Measurements from ENCODE around the gene TRHDE.

TRHDE gene

DNA sequence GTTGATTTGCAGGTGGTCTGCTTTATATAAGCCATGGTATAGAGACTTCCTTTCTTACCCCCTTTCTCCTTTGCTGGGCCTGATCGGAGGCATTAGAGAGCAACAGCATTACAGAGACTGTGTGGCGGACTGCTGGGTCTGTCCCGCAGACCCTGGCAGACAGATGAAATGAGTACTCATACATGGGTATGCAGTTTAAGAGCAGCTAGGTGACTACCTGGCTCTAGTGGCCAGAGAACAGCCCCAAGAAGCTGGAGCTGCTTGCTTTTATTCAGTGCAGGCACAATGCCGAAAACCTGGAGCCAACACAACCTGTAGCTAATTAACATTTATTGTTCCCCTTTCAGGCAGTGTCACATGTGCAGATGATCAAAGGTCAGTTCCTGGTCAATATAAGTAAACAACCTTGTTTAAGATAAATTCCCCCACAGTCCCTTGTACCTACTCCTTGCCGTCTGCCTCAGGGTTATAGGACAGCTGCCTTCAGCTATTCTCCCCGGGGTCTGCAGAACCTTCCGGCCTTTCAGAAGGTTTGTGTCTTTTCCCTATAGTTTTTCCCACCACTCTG is 160.0 kb downstream of the TRHDE start:
- DNase-seq (ENCODE audit: low read depth in 1 of 2, low spot score in 1 of 2): no peak

DNA sequence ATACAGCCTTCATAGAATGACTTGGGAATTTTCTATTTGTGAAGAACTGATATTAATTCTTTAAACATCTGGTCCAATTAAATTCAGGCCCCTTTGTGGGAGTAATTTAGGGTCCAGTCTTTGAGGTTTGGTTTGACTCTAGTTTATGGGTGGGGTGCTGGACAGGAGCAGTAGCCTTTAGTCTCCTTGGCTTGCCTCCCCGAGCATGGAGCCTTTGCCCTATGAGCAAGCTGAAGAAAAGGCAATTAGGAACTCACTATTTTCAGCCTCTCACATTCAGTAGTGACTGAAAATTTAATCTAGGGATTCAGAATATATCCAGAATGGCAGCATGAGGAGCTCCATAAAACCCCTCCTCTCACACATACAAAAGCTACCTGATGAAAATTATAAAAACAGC is 161.1 kb downstream of the TRHDE start:
- DNase-seq (ENCODE audit: low read depth in 1 of 2, low spot score in 1 of 2): no peak

DNA sequence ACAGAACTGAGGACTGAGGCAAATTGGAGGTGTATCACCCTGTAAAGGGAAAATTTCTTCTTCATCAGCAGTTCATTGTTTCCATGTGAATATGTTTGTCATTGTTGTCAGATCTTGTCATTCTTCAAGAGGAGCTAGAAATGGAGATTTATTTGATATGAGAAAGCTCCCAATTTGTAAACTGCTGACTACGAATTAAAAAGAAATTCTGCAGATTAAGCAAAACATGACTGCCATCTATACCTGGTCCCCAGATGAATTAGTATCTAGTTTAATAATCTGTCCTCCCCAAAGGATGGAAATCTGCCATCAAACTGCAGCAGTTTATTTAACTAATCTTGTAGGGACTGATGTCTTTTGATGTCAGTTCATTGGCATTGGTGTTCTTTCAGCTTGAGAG is 162.8 kb downstream of the TRHDE start:
- DNase-seq (ENCODE audit: low read depth in 1 of 2, low spot score in 1 of 2): no peak

DNA sequence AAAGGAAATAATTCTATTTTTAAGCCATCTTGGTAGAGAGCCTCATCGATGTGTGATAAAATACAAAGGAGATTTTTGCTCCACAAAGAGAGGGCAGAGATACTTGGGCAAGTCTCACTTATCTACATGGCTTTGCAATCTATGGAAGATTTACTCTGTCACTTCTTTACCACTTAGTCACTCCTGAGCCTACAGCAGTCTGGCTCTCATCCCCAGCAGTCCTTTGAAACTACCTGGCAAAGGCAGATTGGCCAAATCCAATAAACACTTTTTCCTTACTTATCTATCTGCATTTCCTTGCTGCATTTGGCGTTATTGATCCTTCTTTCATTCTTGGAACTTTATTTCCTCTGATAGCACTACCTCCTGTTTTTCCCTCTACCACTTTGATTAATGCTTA is 170.0 kb downstream of the TRHDE start:
- no peak for DNase-seq (ENCODE audit: low read depth in 1 of 2, low spot score in 1 of 2)

DNA sequence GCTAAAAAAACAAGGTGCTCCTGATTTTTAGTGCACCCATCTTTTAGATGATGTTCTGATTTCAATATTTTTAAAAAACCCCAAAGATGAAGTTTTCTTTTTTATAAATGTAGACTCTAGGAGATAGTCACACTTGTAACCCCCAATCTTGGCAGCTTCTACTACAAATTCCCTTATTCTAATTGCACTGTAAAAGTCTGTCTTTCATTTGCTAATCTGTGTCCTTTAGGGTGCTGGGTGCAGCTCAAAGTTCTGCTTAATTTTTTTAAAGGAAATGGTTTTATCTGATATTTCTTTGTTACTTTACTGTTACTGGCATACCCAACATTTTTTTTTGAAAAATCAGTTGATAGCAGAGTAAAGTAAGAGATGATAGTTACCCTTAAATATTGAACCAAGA is 172.0 kb downstream of the TRHDE start:
- no peak for DNase-seq (ENCODE audit: low read depth in 1 of 2, low spot score in 1 of 2)

DNA sequence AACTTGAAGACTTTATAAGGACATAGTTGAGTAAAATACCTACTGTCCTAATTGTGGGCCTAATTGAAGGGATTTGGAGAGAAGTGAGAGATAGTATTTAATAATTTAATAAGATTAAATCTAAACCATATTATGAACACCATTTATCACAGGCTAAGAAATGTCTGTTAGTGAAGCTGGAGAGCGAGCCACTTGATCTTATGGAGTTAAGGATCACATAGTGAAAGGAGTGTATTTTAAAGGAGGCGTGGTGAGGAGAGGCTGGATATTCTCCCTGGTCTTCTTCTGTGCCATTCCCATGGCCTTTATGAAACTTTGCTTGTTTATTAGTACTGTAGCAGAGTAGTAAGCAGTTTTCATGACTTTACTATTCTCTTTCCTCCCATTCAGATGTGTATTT is 172.4 kb downstream of the TRHDE start:
- DNase-seq (ENCODE audit: low read depth in 1 of 2, low spot score in 1 of 2): no peak

DNA sequence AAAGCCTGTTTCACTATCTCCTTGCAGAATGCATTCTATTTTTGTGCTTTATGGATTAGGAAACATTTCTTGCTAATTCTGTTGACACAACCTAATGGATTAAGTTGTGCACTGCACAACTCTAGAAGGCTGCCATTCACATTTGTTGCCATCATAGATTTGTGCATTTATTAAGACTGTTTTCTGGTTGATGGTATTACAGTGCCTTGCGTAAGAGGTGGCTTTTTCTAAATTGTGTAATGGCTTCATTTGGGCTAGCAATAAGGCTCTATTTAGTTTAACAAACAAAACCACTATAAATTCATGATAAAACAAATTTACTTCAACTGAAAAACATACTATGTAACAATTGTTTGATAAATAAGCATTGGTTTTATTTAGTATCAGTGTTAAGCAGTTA is 175.9 kb downstream of the TRHDE start:
- DNase-seq (ENCODE audit: low read depth in 1 of 2, low spot score in 1 of 2): no peak

DNA sequence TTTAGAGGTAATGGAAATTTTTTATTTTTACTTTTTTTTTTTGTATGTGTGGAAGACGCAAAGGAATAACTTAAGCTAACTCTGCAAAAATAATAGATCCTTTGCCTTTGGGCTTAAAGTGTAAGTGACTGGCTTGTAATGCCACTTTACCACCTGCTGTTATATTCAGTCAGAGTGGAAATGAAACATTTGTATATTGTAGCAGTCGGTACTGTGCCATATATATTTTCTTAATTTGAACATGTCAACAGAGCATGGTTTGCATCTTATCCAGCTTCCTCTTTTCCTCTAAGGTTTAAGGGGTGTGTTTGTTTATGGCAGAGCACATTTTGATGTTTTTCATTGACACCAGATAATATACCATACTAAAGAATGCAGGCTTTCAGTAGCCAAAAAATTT is 176.6 kb downstream of the TRHDE start:
- DNase-seq (ENCODE audit: low read depth in 1 of 2, low spot score in 1 of 2): no peak

DNA sequence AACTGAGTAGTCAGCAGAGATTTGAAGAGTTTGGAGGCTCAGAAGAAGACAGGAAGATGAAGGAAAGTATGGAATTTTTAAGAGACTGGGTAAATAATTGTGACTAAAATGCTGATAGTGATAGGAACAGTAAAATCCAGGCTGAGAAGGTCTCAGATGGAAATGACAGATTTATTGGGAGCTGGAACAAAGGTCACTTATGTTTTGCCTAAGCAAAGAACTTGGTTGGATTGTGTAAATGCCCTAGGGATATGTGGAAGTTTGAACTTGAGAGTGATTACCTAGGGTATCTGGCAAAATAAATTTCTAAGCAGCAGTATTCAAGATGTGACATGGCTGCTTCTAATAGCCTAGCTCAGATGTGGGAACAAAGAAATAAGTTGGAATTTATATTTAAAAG is 180.9 kb downstream of the TRHDE start:
- no peak for DNase-seq (ENCODE audit: low read depth in 1 of 2, low spot score in 1 of 2)

DNA sequence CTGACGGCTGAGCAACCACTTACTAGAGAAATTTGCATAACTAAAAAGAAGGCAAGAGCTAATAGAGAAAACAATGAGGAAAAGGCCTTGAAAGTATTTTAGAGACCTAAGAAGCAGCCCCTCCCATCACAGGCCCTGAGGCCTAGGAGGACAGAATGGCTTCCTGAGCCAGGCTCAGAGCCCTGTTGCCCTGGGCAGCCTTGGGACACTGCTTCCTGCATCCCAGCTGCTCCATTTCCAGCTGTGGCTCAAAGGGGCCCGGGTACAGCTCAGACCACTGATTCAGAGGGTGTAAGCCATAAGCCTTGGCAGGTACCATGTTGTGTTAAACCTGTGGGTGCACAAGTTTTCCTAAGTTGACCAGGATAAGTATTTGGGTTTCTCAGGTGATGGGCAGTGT is 181.4 kb downstream of the TRHDE start:
- no peak for DNase-seq (ENCODE audit: low read depth in 1 of 2, low spot score in 1 of 2)

DNA sequence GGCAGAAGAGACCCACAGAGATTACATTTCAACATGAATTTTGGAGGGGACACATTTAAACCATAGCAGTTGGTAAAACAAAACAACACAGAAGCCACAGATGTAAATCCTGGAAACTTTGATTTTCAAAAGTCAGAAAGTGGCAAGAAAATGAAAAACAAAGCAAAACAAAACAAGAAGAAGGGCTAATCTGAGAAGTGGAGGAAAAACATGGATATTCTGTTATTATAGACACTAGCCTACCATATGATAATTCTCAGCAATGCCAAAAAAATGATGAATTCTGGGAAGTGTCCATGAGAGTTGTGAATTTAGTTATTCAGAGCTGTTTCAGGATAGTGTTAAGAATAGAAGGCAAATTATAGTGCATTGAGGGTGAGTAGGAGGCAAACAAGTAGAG is 192.3 kb downstream of the TRHDE start:
- no peak for DNase-seq (ENCODE audit: low read depth in 1 of 2, low spot score in 1 of 2)

DNA sequence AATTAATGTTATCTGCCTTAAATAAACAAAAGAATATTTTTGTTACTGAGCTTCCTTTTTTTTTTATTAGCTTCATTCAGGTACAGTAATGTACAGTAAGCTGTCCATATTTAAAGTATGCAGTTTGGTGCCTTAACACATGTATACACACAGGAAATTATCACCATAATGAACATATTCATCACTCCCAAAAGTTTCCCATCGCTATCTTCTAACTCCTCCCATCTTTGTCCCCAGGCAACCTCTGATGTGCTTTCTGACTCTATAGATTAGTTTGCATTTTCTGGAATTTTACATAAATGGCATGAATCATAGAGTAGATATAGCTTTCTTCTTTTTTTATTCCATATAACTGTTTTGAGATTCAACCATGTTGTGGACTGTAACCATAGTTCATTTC is 193.0 kb downstream of the TRHDE start:
- no peak for DNase-seq (ENCODE audit: low read depth in 1 of 2, low spot score in 1 of 2)

DNA sequence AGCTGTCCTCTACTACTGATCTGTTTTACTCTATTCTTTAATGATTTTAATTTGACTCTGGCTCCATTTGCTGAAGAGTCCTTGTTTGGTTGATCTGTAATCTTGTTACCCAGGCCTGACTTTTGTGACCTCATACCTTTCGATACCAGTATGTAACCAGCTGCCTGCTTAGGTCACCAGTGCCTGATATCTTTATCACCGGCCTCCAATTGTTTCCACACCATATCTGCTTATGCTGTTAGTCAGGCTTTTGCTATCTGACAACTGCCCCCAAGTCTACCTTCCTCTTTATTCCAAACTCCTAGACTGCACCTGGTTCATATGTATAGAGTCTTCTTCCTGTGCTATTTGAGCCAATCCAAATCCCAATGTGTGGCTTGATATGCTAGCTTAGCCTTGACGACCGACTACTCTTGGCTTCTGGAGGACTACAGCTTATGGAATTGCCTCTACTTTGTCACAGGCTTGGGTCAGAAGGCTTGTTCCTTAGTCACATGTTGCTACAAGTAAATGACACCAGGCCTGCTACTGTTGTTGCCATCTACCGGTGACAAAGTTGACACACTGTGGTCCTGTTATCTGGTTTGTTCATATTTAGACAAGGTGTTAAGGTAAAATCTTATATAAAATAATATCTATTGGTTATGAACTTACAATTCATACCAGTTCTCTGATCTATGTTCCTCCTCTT is 193.9 kb downstream of the TRHDE start:
- DNase-seq (ENCODE audit: low read depth in 1 of 2, low spot score in 1 of 2): no peak

DNA sequence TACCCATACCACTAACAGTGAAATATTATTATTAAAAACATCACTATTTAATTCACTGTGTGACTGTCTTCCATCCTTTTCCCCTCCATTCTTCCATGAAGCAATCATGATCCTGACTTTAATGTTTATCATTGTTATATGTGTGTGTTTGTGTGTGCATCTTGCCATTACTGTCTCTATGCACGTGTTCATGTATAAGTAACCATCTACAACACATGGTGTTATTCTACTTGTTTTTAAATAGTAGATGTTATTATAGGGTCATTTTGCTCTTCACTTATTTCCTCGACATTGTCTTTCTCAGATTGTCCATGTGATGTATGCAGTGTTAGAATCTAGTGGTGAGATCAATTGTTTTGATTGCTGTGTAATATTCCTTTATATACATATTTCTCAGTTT is 195.8 kb downstream of the TRHDE start:
- no peak for DNase-seq (ENCODE audit: low read depth in 1 of 2, low spot score in 1 of 2)

DNA sequence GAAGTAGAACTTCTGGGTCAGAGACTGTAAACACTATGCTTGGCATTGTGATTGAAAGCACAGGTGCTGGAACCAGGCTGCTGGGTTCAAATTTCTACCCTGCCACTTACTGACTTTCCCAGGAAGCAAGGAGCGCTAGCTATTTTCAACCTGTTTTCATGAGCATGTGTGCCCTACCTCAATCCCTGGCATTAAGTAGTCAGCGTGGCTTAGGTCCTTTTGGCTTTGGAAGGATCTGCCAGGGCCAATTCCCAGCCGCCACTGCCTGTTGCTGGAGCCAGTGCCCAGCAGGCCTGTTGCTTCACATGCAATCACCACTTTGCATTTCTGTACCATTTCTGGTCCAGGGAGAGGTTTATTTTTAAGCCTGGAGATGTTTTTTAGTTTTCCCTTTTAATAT is 196.3 kb downstream of the TRHDE start:
- no peak for DNase-seq (ENCODE audit: low read depth in 1 of 2, low spot score in 1 of 2)

DNA sequence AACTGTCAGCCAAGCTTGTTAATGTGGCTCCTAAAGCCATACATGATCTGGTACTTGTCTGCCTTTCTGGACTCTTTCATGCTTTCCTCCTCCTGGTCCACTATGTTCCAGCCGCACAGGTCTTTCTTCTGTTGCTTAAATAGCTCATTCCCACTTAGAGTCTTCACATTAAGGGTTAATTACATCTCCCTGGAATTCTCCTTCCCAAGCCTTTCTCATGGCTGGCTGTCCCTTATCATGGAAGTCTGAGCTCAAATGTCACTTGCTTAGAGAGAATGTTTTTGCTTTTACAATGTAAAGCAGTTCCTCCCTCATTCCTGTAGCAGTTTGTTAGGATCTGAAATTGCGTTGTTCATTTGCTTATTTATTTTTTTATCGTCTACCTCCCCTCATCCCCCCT is 199.6 kb downstream of the TRHDE start:
- DNase-seq (ENCODE audit: low read depth in 1 of 2, low spot score in 1 of 2): no peak

DNA sequence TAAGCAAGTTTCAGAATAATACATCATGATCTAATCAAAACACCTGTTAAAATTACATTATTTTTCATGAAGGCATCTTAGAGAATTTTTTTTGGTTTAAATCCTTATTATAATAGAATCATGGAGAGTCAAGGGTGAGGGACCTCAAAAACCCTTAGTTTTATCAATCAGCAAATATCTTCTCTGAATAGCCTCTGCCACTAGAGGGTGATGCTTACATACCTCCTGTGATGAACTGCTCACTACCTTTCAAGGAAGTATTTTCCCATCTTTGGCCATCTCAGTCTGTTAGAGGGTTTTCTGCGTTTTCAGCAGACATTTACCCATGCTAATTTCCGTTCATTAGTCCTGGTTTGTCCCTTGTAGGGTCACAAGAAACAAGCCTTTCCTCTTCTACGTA is 200.2 kb downstream of the TRHDE start:
- no peak for DNase-seq (ENCODE audit: low read depth in 1 of 2, low spot score in 1 of 2)

DNA sequence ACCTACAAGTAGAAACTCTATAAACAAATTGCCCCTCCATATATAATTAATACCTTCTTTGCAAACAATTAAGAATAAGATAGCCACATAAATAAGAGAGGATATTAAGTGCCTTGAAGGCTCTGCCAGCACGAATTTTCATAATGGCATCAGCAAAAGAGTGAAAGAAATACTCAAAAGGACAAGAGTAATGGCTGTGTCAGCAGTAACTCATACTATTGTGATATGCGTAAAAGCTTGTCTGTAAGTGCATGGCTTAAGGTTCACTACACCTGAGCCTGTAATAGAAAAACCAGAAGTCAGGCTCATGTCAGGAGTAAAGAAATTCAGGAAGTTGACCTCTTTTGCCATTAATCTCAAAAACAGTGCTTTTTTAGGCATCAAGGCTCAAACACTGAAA is 204.1 kb downstream of the TRHDE start:
- DNase-seq (ENCODE audit: low read depth in 1 of 2, low spot score in 1 of 2): no peak

DNA sequence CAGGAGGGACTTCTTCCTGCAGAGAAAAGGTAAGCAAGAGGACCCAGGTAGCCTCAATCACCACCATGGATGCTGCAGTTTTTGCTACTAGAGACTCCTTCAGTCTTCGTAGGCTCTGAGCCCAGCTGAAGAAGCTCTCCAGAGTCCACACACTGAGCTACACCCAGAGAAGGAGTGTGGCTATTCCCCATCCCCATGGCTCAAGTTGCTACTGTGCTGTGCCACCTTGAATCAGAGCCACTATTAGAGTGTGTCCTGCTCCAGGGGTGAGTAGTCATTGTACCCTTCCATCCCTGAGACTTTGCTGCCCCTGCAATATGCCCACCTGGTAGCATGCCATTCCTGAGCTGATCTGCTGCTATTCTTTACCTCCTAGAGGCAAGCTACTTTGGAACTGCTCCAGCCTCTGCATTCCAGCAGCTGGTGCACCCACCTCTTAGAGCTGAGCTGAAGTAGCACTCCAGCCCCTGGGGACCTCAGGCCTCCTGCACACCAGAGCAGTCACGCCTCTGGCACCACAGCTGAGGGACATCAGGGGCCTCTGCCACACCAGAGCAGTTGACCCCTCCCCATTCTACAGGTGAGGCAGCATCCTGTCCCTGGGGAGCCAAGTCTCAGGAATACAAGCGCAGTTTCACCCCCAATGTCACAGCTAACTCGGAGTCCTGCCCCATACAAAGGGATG is 213.0 kb downstream of the TRHDE start:
- DNase-seq (ENCODE audit: low read depth in 1 of 2, low spot score in 1 of 2): no peak

DNA sequence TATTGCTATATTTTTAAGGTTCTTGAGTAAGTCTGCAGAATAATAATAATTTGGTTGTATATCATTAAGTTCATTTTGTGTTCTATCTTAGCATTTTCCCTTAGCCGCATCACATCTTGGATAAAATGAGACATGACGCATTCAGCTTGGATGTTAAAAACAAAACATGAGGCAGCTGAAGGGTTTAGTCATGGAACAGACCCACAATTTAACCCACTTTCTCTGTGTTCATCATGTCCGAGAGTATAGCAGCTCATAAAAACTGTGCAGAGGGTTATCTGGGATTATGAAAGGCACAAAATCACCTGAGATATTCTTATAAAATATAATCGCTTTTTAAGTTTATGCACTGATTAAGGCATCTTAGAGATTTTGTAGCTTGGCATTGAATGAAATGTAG is 219.3 kb downstream of the TRHDE start:
- no peak for DNase-seq (ENCODE audit: low read depth in 1 of 2, low spot score in 1 of 2)

DNA sequence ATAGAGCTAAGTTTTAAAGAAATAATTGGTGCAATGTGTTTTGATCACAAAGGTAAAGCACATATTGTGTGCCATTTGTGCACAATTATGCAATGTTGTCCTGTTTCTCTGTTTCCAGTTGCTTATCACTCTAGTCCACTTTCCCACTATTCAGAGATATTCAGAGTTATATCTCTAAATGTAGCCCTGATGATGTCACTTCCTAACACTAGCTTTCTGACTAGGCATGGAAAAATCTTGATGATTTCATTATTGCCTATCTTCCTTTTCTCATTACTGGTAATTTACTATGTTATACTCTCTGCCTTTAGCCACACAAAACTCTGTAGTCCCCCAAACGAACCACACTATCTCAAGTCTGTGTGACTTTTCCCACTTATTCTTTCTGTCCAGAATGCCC is 221.2 kb downstream of the TRHDE start:
- no peak for DNase-seq (ENCODE audit: low read depth in 1 of 2, low spot score in 1 of 2)

DNA sequence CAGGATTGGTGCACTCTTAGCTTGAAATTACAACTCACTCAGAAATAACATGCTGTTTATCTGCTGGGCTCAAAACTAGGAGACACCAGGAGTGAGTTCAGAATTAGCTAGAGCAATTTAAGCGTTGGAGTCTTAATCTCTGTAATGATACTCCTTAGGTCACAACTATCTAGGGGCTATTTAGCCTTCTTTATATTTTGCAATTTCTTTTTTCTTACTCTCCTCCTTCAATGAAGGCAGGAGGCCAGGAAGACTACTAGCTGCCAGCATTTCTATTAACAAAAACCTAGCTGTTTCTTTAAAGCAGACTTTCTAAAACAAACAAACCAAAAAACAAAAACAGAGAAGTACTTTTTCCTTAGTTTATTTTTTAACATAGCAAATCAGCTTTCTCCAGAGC is 226.2 kb downstream of the TRHDE start:
- no peak for DNase-seq (ENCODE audit: low read depth in 1 of 2, low spot score in 1 of 2)

DNA sequence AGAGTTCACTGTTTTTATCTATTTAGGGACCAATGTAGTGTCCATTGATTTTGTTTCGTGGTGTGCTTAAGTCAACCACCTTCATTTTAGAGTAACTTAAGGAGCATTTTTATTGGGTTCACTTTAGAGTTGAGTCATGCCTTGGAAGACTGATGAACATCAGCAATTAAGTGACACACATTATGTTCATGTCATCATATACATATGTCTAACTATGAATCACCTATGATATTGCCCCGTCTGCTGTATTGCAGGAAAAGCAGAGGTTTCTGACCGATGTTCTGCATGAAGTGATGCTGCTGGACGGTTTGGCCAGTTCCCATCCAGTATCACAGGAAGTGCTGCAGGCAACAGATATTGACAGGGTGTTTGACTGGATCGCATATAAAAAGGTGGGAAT is 227.1 kb downstream of the TRHDE start:
- no peak for DNase-seq (ENCODE audit: low read depth in 1 of 2, low spot score in 1 of 2)
